Endothelial cell of umbilical vein (primary cell): ENCODE measurements around the gene CLTCL1. TPM values are rescaled to one million over a fixed set of nuclear protein-coding genes. Genes with fewer than 3 reads are reported as not detected.

Experiments
- BruUV-seq: library from RNA; stranded (reverse); fragments of 400-500 nt; replicated peaks from 2 replicates; lab custom pipeline; 2021; lab: Mats Ljungman, UMichigan
- CTCF ChIA-PET: fragments of 300-600, 350-600 bp; sonication (Branson Sonifier 250); formaldehyde crosslinking; loops from one replicate; lab custom pipeline; 2021; ENCODE audit warnings: antibody characterized with exemption, inconsistent platforms; lab: Charles Lee
- POLR2A ChIA-PET: fragments of 300-600, 350-600 bp; sonication (Branson Sonifier 250); formaldehyde crosslinking; loops from one replicate; lab custom pipeline; 2021; ENCODE audit warnings: antibody characterized with exemption, inconsistent platforms; lab: Charles Lee
- DNase-seq: peaks from one replicate; pipeline ENCODE4 v3.0.0-alpha.2; 2011; ENCODE audit warnings: low read depth, low spot score
- FAIRE-seq: peaks from 2 replicates; lab custom pipeline; 2011; peaks lifted over from hg19 to GRCh38; lab: Jason Lieb, UNC
- H2AFZ ChIP-seq: 2 replicates; pipeline ENCODE4 v1.6.0; 2012; ENCODE audit warnings: low read depth, low read length, control low read depth, inconsistent platforms
- H3K27ac ChIP-seq: 2 replicates; pipeline ENCODE4 v1.5.1; 2011; ENCODE audit warnings: low read depth, mild to moderate bottlenecking, control low read depth, low read length, moderate library complexity; ENCODE audit not compliant: insufficient read depth
- H3K27me3 ChIP-seq, 2 experiments: 2 replicates each; pipeline versions ENCODE4 v1.6.0 to v1.6.1; 2011; ENCODE audit warnings: low read length in 2 of 2, mixed read lengths in 1 of 2; ENCODE audit not compliant: control insufficient read depth in 2 of 2, insufficient read depth in 2 of 2
- H3K36me3 ChIP-seq, 2 experiments: 2 replicates in 1 of 2; 3 replicates in 1 of 2; pipeline ENCODE4 v1.5.1; 2011; ENCODE audit warnings: low read length in 2 of 2, mild to moderate bottlenecking in 1 of 2, moderate library complexity in 1 of 2; ENCODE audit not compliant: control insufficient read depth in 2 of 2, insufficient read depth in 2 of 2; ENCODE audit errors: extremely low read depth in 1 of 2
- H3K4me1 ChIP-seq: 3 replicates; pipeline ENCODE4 v1.5.1; 2011; ENCODE audit warnings: mild to moderate bottlenecking, low read length; ENCODE audit not compliant: control insufficient read depth, insufficient read depth; ENCODE audit errors: extremely low read depth
- H3K4me2 ChIP-seq: 2 replicates; pipeline ENCODE4 v1.6.1; 2011; ENCODE audit warnings: low read length, control low read depth, mixed read lengths; ENCODE audit not compliant: insufficient read depth
- H3K4me3 ChIP-seq, 3 experiments: fragments of 200-600 bp in 1 of 3; sonication (generic), shearing (Covaris generic) in 1 of 3; replicated peaks in 1 of 3; 2 replicates each; pipeline ENCODE4 v1.5.1; 2011 to 2016; ENCODE audit warnings: control low read depth in 3 of 3, low read length in 3 of 3, mild to moderate bottlenecking in 2 of 3, inconsistent platforms in 1 of 3, low read depth in 1 of 3, moderate library complexity in 1 of 3; ENCODE audit not compliant: insufficient read depth in 1 of 3
- H3K79me2 ChIP-seq: 2 replicates; pipeline ENCODE4 v1.6.0; 2012; ENCODE audit warnings: low read length, inconsistent platforms; ENCODE audit not compliant: control insufficient read depth, insufficient read depth
- H3K9ac ChIP-seq: replicated peaks from 2 replicates; pipeline ENCODE3; 2011; ENCODE audit warnings: low read length, control low read depth; ENCODE audit not compliant: insufficient read depth; ENCODE audit errors: extremely low read depth
- H3K9me1 ChIP-seq: replicated peaks from 3 replicates; pipeline ENCODE4 v1.6.0; 2011; ENCODE audit warnings: mild to moderate bottlenecking, low read length; ENCODE audit not compliant: control insufficient read depth, insufficient read depth; ENCODE audit errors: extremely low read depth
- H3K9me3 ChIP-seq: replicated peaks from 2 replicates; pipeline ENCODE4 v1.5.1; 2012; ENCODE audit warnings: low read length, inconsistent platforms; ENCODE audit not compliant: control insufficient read depth, insufficient read depth
- H4K20me1 ChIP-seq: replicated peaks from 2 replicates; pipeline ENCODE3; 2011; ENCODE audit warnings: mild to moderate bottlenecking, low read length; ENCODE audit not compliant: control insufficient read depth, insufficient read depth; ENCODE audit errors: extremely low read depth
- EZH2 ChIP-seq: IDR thresholded peaks from 2 replicates; pipeline ENCODE4 v1.6.1; 2012; ENCODE audit warnings: borderline replicate concordance, low read depth, mild to moderate bottlenecking, moderate library complexity, low read length, inconsistent platforms; ENCODE audit not compliant: severe bottlenecking
- FOS ChIP-seq: IDR thresholded peaks from 2 replicates; pipeline ENCODE4 v1.6.1; 2011; ENCODE audit warnings: mild to moderate bottlenecking, low read length, moderate library complexity, borderline replicate concordance; ENCODE audit not compliant: insufficient read depth
- GATA2 ChIP-seq: IDR thresholded peaks from 2 replicates; pipeline ENCODE4 v1.7.0; 2011; ENCODE audit warnings: low read depth, mild to moderate bottlenecking, moderate library complexity, mixed read lengths, low read length; ENCODE audit not compliant: insufficient read length, insufficient read depth
- JUN ChIP-seq: IDR thresholded peaks from 2 replicates; pipeline ENCODE4 v1.6.1; 2011; ENCODE audit warnings: borderline replicate concordance, low read depth; ENCODE audit not compliant: insufficient read length, insufficient read depth
- MYC ChIP-seq: IDR thresholded peaks from one replicate; pipeline ENCODE4 v1.6.1; 2011; ENCODE audit warnings: mild to moderate bottlenecking, low read depth, low read length
- POLR2A ChIP-seq: IDR thresholded peaks from 2 replicates; pipeline ENCODE4 v1.6.1; 2012; ENCODE audit warnings: low read depth, mild to moderate bottlenecking, control low read depth, low read length
- POLR2AphosphoS5 ChIP-seq: IDR thresholded peaks from 2 replicates; pipeline ENCODE4 v1.6.1; 2012; ENCODE audit warnings: low read depth, mild to moderate bottlenecking, control low read depth, low read length, moderate library complexity; ENCODE audit not compliant: insufficient read depth
- dilution Hi-C: fragments of 300-500 bp; cut with MboI; formaldehyde crosslinking; loops from one replicate; pipeline ENCODE4 v1.15.0; 2019; ENCODE audit warnings: low sequenced_read_pairs; ENCODE audit not compliant: extremely low pct_ligation_motif_present
- intact Hi-C: fragments of 100-400 bp; cut with micrococcal nuclease; formaldehyde crosslinking; loops from one replicate; pipeline ENCODE4 v1.10.0; 2022
- polyA plus RNA-seq, 4 experiments: library from polyadenylated mRNA; depleted of rRNA in 3 of 4; stranded (reverse) in 3 of 4; unstranded in 1 of 4; fragments of >200 nt; gene quantifications; 2 replicates each; pipeline versions ENCODE4 v1.2.1 to v1.2.3, GENCODE V29; 2011 to 2012; ENCODE audit warnings: missing spikeins in 1 of 4
- total RNA-seq: library from RNA; stranded (reverse); gene quantifications from 2 replicates; pipeline ENCODE4 v1.2.3, GENCODE V29; 2021
- TF ChIP-seq, protein P1 (sequence below), 2 donors: IDR thresholded peaks; 1 replicate in 1 of 2; 2 replicates in 1 of 2; pipeline ENCODE4 v1.5.1; 2011; ENCODE audit warnings: low read length in 2 of 2, mild to moderate bottlenecking in 2 of 2, moderate library complexity in 2 of 2, control low read depth in 1 of 2, inconsistent platforms in 1 of 2, low read depth in 1 of 2; ENCODE audit not compliant: insufficient read depth in 1 of 2; ENCODE audit errors: extremely low read depth in 1 of 2
- TF ChIP-seq, protein P2 (sequence below): IDR thresholded peaks from 2 replicates; pipeline ENCODE4 v1.6.1; 2011; ENCODE audit not compliant: insufficient read depth, insufficient read length

Gene CLTCL1
- total and polyA plus RNA-seq, 2 donors (not counting 3 experiments of a cell fraction or from before 2014, with no cell fraction given): 5.0 to 6.2 TPM

DNA sequence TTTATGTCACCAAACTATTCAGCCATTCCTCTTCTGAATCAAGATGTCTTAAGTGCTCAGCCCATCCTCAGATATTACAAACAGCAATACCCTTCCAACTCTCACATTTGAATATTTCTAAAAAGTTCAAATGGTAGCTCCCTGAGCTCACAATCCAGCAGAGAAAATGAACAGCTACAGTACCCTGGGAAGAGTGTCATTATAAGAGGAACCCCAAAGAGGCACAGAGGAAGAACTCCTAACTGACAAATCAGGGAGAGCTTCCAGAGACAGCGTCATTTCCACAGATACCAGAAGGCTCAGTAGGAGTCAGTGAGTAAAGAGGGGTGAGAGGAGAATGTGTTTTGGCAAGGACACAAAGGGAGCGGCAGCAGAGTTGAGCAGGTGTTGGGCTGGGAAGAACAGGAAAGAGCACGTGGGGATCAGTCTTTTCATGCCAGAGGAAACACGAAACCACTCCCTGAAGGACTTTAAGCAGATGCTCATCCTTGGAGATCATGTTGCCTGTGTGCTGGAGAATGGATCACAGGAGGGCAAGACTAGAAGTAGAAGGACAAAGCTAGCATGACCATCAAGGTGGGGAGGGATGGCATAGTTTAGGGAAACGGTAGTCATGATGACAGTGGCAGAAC lies 4.3 kb downstream of the CLTCL1 start:
- FAIRE-seq (no peak), DNase-seq (no peak)
- Histone ChIP-seq H3K4me1 (peaks cover 9% of the 10 kb centered on the region), H3K9me1 (no peaks in the 10 kb centered on the region), H3K9me3 (no peaks in the 10 kb centered on the region), H3K27me3 (peaks cover 0 to 2% of the 10 kb centered on the region in 2 experiments), H3K4me2 (no peak overlapping the region), H4K20me1 (no peaks in the 10 kb centered on the region), H3K79me2 (no peaks in the 10 kb centered on the region), H3K36me3 (no peaks in the 10 kb centered on the region), H3K27ac (no peak overlapping the region), H3K4me3 (no peak overlapping the region), H3K9ac (no peak overlapping the region), H2AFZ (no peak overlapping the region)
- TF ChIP-seq, protein P1, sequence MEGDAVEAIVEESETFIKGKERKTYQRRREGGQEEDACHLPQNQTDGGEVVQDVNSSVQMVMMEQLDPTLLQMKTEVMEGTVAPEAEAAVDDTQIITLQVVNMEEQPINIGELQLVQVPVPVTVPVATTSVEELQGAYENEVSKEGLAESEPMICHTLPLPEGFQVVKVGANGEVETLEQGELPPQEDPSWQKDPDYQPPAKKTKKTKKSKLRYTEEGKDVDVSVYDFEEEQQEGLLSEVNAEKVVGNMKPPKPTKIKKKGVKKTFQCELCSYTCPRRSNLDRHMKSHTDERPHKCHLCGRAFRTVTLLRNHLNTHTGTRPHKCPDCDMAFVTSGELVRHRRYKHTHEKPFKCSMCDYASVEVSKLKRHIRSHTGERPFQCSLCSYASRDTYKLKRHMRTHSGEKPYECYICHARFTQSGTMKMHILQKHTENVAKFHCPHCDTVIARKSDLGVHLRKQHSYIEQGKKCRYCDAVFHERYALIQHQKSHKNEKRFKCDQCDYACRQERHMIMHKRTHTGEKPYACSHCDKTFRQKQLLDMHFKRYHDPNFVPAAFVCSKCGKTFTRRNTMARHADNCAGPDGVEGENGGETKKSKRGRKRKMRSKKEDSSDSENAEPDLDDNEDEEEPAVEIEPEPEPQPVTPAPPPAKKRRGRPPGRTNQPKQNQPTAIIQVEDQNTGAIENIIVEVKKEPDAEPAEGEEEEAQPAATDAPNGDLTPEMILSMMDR (IDR thresholded peaks at IDR 0.05; ENCODE audit: extremely low read depth in 1 of 2, insufficient read depth in 1 of 2, low read depth in 1 of 2, low read length in 2 of 2): no peak
- TF ChIP-seq EZH2: no peak
- no peak for TF ChIP-seq JUN
- TF ChIP-seq GATA2: no peak
- TF ChIP-seq, protein P2, sequence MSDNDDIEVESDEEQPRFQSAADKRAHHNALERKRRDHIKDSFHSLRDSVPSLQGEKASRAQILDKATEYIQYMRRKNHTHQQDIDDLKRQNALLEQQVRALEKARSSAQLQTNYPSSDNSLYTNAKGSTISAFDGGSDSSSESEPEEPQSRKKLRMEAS: no peak
- no peak for TF ChIP-seq POLR2AphosphoS5
- TF ChIP-seq POLR2A: no peak
- TF ChIP-seq FOS: no peak
- TF ChIP-seq MYC: no peak
- no TSS peak for BruUV-seq
- dilution Hi-C loops (no loop called here), intact Hi-C loops (no loop called here)
- ChIA-PET POLR2A (no interaction called here), CTCF (interaction anchor here (1.0 kb wide), 2 partner anchors 12 to 109 kb away, joined by 3 read pairs; partner anchors contain the start of gene SLC25A1)
